SH-SY5Y (cell line): ENCODE data around the gene TBC1D8.

Experiments used
- GATA2 ChIP-seq: IDR thresholded peaks from 2 replicates; pipeline ENCODE4 v1.6.1; 2011; ENCODE audit warnings: mild to moderate bottlenecking, low read depth, low read length
- GATA3 ChIP-seq: IDR thresholded peaks from 2 replicates; pipeline ENCODE4 v1.6.1; 2011; ENCODE audit warnings: low read depth, mild to moderate bottlenecking, low read length, moderate library complexity

DNA sequence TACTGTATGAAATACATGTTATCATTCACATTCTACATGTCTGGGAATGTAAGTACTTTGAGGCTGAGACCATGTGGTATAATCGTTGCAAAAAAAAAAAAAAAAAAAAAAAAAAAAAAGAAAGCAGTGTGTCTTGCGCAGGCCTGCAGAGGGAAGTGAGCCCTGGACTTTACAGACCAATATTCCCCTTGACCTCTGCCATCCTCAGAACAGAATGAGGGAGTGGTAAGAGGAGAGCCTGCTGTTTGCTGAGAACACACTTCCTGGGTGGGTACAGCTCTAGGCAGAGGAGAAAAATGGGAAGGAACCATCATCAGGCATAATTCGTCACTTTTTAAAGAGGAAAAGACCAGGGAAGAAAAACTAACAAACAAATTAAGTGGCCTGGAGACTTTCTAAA is 28.8 kb upstream of the TBC1D8 start:
- no peak for TF ChIP-seq GATA3
- no peak for TF ChIP-seq GATA2
